HG03378 (cell line): Measurements from ENCODE around the gene GAL3ST1.
"Not testable (repeated sequence)": the region's sequence is repeated elsewhere in the genome, so short reads cannot be mapped to it uniquely, and the experiment has no call there.

Experiments used
- ATAC-seq: cut with Tn5 transposase; IDR thresholded peaks from one replicate; pipeline ENCODE4 v1.9.1; 2021; ENCODE audit warnings: mild to moderate bottlenecking, moderate library complexity; ENCODE audit not compliant: unreplicated experiment

Gene GAL3ST1

GRCh38 chr22:30566125-30566524, 8.3 kb downstream of the GAL3ST1 start:
- no peak for ATAC-seq

GRCh38 chr22:30565341-30565740, 9.1 kb downstream of the GAL3ST1 start:
- no peak for ATAC-seq

GRCh38 chr22:30564761-30565119, 9.7 kb downstream of the GAL3ST1 start:
- ATAC-seq = no peak

GRCh38 chr22:30564045-30564760, 10.3 kb downstream of the GAL3ST1 start:
- ATAC-seq = no peak

- ATAC-seq = no peak
These were observed 12.1 kb downstream of the GAL3ST1 start for GRCh38 chr22:30562366-30562765.

GRCh38 chr22:30561402-30562189, 12.9 kb downstream of the GAL3ST1 start:
- ATAC-seq = no peak

- ATAC-seq = not testable (repeated sequence)
These were observed 13.7 kb downstream of the GAL3ST1 start for GRCh38 chr22:30560643-30561202.

GRCh38 chr22:30559889-30560288, 14.6 kb downstream of the GAL3ST1 start:
- no peak for ATAC-seq

GRCh38 chr22:30557243-30557642, 17.2 kb downstream of the GAL3ST1 start:
- no peak for ATAC-seq

GRCh38 chr22:30556388-30556787, 18.1 kb downstream of the GAL3ST1 start:
- ATAC-seq = no peak

- no peak for ATAC-seq
These were observed 18.9 kb downstream of the GAL3ST1 start for GRCh38 chr22:30555282-30556210.

- no peak for ATAC-seq
These were observed 20.5 kb downstream of the GAL3ST1 start for GRCh38 chr22:30553971-30554370.

GRCh38 chr22:30552719-30553118, 21.7 kb downstream of the GAL3ST1 start:
- no peak for ATAC-seq

- not testable (repeated sequence) for ATAC-seq
These were observed 22.7 kb downstream of the GAL3ST1 start for GRCh38 chr22:30551813-30552212.

- ATAC-seq = no peak
These were observed 27.3 kb downstream of the GAL3ST1 start for GRCh38 chr22:30547188-30547587.

GRCh38 chr22:30546616-30547015, 27.8 kb downstream of the GAL3ST1 start, which contains the start of gene SEC14L6:
Gene SEC14L6, minus strand, starts transcription at chr22:30546741. Its CDS starts 59 bp downstream, at chr22:30546682.
- ATAC-seq = no peak

GRCh38 chr22:30542811-30543188, 31.7 kb downstream of the GAL3ST1 start:
- ATAC-seq = no peak

- no peak for ATAC-seq
These were observed 32.3 kb downstream of the GAL3ST1 start for GRCh38 chr22:30541961-30542810.

- ATAC-seq = not testable (repeated sequence)
These were observed 33.0 kb downstream of the GAL3ST1 start for GRCh38 chr22:30541511-30541910.

- ATAC-seq = no peak
These were observed 35.1 kb downstream of the GAL3ST1 start for GRCh38 chr22:30539368-30539767.
